GM12873 (cell line): ENCODE results near the gene MAEA.

Experiments used
- TF ChIP-seq, protein P1 (sequence below): IDR thresholded peaks from 2 replicates; pipeline ENCODE4 v1.5.1; 2012; ENCODE audit warnings: low read depth, mild to moderate bottlenecking, moderate library complexity, low read length, control low read depth; ENCODE audit not compliant: insufficient read depth; ENCODE audit errors: missing control alignments

The MAEA gene

DNA sequence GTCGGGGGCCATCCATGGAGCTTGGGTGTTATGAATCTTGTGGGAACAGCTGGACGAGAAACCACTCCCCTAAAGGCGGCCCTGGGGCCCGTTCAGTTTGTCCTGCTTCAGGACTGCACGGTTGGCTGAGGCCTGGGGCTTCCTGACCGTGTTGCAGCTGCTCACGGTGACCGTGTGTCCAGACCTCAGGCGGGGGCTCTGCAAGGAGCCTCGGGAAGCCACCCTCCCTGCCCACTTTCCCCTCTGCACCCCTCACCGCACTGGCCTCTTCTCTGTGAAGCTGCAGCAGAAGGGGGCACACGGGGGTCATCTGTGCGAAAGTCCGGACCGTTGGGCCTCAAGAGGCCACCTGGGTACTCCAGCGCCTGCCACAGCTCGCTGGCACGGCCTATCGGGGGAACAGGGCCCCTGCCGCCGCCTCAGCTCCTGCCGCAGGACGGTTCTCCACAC lies 86.7 kb downstream of the MAEA start:
- TF ChIP-seq, protein P1, sequence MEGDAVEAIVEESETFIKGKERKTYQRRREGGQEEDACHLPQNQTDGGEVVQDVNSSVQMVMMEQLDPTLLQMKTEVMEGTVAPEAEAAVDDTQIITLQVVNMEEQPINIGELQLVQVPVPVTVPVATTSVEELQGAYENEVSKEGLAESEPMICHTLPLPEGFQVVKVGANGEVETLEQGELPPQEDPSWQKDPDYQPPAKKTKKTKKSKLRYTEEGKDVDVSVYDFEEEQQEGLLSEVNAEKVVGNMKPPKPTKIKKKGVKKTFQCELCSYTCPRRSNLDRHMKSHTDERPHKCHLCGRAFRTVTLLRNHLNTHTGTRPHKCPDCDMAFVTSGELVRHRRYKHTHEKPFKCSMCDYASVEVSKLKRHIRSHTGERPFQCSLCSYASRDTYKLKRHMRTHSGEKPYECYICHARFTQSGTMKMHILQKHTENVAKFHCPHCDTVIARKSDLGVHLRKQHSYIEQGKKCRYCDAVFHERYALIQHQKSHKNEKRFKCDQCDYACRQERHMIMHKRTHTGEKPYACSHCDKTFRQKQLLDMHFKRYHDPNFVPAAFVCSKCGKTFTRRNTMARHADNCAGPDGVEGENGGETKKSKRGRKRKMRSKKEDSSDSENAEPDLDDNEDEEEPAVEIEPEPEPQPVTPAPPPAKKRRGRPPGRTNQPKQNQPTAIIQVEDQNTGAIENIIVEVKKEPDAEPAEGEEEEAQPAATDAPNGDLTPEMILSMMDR, result no peak

DNA sequence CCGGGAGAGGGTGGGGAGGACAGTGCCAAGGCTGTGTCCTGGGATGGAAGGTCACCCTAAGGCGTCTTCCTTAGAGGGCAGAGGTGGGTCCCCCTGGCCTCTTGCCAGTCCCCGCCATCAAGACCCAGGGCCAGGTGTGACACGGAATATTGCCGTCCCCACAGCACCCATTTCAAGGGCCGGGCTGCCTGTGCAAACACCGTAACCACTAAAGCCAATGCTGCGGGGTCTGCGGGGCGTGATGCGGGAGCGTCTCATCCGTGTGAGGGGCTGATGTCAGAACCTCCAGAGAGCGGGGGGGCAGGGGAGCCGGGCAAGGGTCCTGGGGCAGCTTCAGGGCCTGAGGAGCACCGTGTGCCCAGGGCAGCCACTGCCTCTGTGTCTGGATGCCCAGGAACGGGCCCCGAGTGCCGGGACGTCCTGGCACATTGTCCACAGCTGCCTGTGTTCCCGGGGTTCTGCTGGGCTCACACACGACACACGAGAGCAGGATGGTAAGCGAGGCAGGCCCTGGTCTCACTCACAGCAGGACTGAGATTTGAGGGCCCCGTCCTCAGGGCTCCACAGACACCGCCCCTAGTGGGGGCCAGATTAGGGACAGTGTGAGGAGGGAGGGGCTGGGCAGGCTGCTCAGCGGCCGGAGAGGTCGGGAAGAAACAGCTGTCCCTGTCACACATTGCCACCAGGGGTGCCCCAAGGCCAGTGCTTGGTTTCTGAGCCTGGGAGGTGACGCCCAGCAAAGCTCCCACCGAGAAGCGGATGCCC lies 87.3 kb downstream of the MAEA start:
- TF ChIP-seq, protein P1, result no peak

DNA sequence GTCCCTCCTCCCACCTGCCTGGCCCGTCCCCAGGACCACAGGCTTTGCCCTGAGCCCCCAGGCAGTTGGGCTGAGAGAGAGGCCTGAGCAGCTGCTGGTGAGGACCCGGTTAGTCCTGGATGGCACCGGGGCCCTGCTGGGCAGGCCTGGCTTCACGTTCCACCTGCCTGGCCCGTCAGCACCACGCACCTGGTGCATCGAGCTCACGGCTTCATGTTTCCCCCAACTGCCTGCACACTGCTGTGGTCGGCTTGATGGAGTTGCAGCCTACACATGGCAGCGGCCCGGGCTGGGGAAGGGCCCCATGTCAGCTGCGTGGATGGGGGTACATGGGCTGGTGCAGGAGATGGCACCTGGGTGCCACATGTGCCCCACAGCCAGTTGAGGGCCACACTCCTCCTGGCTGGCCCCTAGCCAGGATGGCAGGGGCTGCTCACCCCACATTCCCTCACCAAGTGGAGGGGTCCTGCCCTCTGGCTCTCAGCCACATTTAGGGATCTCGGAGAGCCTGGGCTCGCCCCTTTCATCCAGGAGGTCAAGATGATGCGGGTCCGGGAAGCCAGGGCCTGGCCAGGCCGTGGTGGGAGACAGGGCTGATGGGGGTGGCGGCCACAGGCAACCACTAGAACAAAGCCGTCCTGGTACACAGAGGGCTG lies 88.0 kb downstream of the MAEA start:
- TF ChIP-seq, protein P1, result no peak

DNA sequence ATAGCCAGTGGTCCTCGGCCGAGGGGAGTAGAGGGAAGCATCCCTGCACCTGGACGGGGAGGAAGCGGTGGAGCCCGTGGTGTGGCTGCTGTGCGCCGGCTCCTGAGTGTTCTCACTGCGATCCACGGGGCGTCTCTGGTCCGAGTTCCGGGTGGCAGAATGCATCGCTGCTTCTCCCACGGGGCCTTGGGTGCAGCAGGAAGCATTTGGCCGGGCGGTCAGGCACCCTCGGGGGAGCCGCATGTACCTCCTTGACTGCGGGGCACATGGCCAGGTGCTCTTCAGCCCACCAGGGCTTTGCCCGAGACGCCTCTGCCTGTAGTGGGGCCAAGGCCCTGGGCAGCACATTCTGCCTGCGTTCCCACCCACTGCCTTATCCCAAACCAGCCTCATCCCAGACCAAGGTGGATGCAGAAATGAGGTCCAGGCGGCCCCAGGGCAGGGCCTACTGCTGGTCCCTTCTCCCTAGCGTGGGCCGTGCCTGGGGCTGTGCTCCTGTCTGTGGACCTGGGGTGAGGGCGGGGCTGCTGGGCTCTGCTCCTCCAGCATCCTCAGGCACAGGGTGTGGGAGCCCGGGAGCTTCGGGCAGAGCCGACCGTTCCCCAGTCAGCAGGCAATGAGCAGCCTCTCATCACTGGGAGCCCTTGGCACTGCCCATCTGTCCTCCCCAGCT lies 89.0 kb downstream of the MAEA start:
- TF ChIP-seq, protein P1, result no peak

DNA sequence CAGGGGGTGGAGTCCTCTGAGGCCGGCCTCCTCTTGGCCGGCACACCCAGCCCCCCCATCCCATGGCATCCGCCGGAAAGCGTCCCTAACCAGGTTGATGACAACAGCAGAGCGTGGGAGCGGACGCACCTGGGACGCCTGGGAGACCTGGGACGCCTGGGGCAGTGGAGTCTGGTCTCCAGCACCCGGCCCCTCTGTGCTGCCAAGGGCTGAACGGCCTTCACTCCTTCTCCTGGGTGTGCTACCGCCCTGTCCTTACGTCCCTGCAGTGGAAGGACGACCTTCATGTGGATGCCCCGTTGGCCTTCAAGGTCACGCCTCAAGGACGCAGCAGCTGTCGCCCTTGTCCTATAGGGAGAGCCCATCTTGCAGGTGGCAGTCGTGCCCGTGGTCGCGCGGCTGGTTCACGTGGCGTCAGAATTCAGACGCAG lies 89.7 kb downstream of the MAEA start:
- TF ChIP-seq, protein P1, result no peak

DNA sequence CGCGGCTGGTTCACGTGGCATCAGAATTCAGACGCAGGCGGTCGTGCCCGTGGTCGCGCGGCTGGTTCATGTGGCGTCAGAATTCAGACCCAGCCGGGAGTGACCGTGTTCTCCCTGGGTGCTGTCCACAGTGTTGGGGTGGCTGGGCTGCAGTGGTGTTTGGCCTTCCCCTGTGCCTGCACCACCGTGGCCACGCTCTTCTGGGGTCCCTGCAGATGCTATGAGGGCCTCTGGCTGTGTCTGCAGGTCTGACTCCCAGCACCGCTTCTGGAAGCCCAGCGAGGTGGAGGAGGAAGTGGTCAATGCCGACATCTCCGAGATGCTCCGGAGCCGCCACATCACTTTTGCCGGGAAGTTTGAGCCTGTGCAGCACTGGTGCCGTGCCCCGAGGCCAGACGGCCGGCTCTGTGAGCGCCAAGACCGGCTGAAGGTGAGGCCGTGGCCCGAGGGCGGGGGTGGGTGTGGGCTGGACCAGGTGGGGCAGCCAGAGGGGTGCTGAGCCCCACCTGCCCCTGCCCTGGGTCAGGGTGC lies 90.2 kb downstream of the MAEA start:
- TF ChIP-seq, protein P1, result no peak
